K562 (cell line): ENCODE data around the gene CD79A. TPM values are rescaled to one million over a fixed set of nuclear protein-coding genes. Genes with fewer than 3 reads are reported as not detected.

ENCODE experiments used
- ELF2 ChIP-seq: fragments of 250-450 bp; sonication (Bioruptor Pico); IDR thresholded peaks from 2 replicates; pipeline ENCODE4 v1.5.0; 2021; ENCODE audit warnings: mild to moderate bottlenecking
- FOXA1 ChIP-seq: fragments of 450-650 bp; IDR thresholded peaks from 2 replicates; pipeline ENCODE4 v1.6.1; 2016; ENCODE audit warnings: mild to moderate bottlenecking, borderline replicate concordance
- NCOA6 ChIP-seq: fragments of 450-650 bp; IDR thresholded peaks from 2 replicates; pipeline ENCODE4 v1.6.1; 2017; ENCODE audit warnings: mild to moderate bottlenecking
- RCOR1 ChIP-seq, 2 experiments: IDR thresholded peaks; 2 replicates each; pipeline ENCODE4 v1.6.1; 2012; ENCODE audit warnings: low read depth in 2 of 2, low read length in 2 of 2, borderline replicate concordance in 1 of 2, improper control_type of control experiment in 1 of 2
- SRSF9 ChIP-seq: fragments of 200-400 bp; formaldehyde crosslinking; IDR thresholded peaks from 2 replicates; pipeline ENCODE4 v1.6.1; 2017; ENCODE audit warnings: low read depth, low read length, borderline replicate concordance
- ZBED1 ChIP-seq: IDR thresholded peaks from 2 replicates; pipeline ENCODE4 v1.6.1; 2014
- ZNF174 ChIP-seq: fragments of 250-450 bp; sonication (Bioruptor Pico); IDR thresholded peaks from 2 replicates; pipeline ENCODE4 v1.4.0; 2020; ENCODE audit warnings: mild to moderate bottlenecking
- ZNF696 ChIP-seq: fragments of 250-450 bp; sonication (Bioruptor Pico); conservative IDR thresholded peaks from 2 replicates; pipeline ENCODE4 v1.4.0; 2020; ENCODE audit warnings: mild to moderate bottlenecking, moderate library complexity
- polyA plus RNA-seq, 8 experiments: library from polyadenylated mRNA; depleted of rRNA in 4 of 8; stranded (reverse) in 5 of 8; unstranded in 3 of 8; fragments of >200 nt; fragmentation: Nextera tagmentation in 2 of 8; fragmentation: Illumina TruSeq in 1 of 8; extraction: Ambion mirVana in 2 of 8; extraction: Trizol in 1 of 8; gene quantifications; 2 replicates each; pipeline versions ENCODE4 v1.2.1 to v1.2.3, GENCODE V29; 2011 to 2014; ENCODE audit warnings: inconsistent platforms in 1 of 8, missing spikeins in 1 of 8
- total RNA-seq, 7 experiments: library from RNA; depleted of rRNA in 6 of 7; stranded (reverse); fragments of >200 nt in 6 of 7; fragmentation: Illumina TruSeq in 2 of 7; extraction: Trizol in 2 of 7; gene quantifications; 2 replicates each; pipeline versions ENCODE4 v1.2.1 to v1.2.3, GENCODE V29; 2011 to 2021; ENCODE audit warnings: low replicate concordance in 1 of 7
- TF ChIP-seq, protein P1 (sequence below): fragments of 200-800 bp; sonication (Bioruptor generic); IDR thresholded peaks from 2 replicates; pipeline ENCODE4 v1.6.1; 2017; ENCODE audit warnings: missing genetic modification characterization, missing compliant biosample characterization
- TF ChIP-seq, protein P2 (sequence below): sonication (generic); formaldehyde crosslinking; IDR thresholded peaks from 2 replicates; pipeline ENCODE4 v1.8.0; 2022; ENCODE audit warnings: mild to moderate bottlenecking, missing genetic modification reagents
- TF ChIP-seq, protein P3 (sequence below): fragments of 250-450 bp; sonication (Bioruptor Pico); IDR thresholded peaks from 2 replicates; pipeline ENCODE4 v1.4.0; 2020; ENCODE audit warnings: borderline replicate concordance
- TF ChIP-seq, protein P4 (sequence below): fragments of 200-600 bp; sonication (generic); IDR thresholded peaks from one replicate; pipeline ENCODE4 v1.6.1; 2012; ENCODE audit warnings: mild to moderate bottlenecking, low read depth, low read length, inconsistent platforms

The CD79A gene
- total and polyA plus RNA-seq, 9 of the 15 experiments (the other 6 are each of a cell fraction or from before 2014, with no cell fraction given), result 0.04 to 0.72 (median 0.17) TPM; not detected in 3

DNA sequence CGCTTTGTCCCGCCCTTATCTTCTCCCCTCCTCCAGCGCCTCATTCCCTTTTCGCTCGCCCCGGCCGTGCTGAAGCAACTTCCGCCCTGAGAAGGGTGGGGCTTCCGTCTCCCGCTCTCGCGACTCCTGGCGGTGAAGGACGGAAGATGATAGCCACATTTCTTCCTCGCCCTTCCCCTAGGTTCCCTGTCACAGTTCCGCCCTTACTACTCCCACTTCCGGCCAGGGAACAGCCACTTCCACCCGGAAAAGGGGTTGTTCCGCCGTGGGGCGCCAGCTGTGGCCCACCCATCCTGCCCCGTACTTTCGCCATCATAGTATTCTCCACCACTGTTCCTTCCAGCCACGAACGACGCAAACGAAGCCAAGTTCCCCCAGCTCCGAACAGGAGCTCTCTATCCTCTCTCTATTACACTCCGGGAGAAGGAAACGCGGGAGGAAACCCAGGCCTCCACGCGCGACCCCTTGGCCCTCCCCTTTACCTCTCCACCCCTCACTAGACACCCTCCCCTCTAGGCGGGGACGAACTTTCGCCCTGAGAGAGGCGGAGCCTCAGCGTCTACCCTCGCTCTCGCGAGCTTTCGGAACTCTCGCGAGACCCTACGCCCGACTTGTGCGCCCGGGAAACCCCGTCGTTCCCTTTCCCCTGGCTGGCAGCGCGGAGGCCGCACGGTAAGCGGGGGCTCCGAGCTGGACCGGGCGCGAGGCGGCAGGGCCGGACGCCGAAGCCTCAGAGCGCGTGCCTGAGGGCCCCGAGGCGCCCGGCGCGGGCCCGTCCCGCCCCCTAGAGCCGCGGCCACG, 17.3 kb upstream of the CD79A start, which contains the start of gene RPS19 (continued):
- TF ChIP-seq NCOA6 (no peak), ZNF174 (no peak; the same call in 1 of the 2 replicates), ZNF696 (CRISPR knock-in tag) (no peak), ELF2 (CRISPR knock-in tag) (peak; percentile 100), FOXA1 (no peak), SRSF9 (no peak), RCOR1 (IDR thresholded peaks at IDR 0.05; ENCODE audit: borderline replicate concordance in 1 of 2, low read depth in 2 of 2, low read length in 2 of 2) (peak; percentile 11 to 44; a peak in 1 of 4 replicates), ZBED1 (peak; percentile 49; the same call in 1 of the 2 replicates)
- TF ChIP-seq, protein P1, sequence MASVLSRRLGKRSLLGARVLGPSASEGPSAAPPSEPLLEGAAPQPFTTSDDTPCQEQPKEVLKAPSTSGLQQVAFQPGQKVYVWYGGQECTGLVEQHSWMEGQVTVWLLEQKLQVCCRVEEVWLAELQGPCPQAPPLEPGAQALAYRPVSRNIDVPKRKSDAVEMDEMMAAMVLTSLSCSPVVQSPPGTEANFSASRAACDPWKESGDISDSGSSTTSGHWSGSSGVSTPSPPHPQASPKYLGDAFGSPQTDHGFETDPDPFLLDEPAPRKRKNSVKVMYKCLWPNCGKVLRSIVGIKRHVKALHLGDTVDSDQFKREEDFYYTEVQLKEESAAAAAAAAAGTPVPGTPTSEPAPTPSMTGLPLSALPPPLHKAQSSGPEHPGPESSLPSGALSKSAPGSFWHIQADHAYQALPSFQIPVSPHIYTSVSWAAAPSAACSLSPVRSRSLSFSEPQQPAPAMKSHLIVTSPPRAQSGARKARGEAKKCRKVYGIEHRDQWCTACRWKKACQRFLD (CRISPR knock-in tag), result peak; percentile 87
- TF ChIP-seq, protein P2, sequence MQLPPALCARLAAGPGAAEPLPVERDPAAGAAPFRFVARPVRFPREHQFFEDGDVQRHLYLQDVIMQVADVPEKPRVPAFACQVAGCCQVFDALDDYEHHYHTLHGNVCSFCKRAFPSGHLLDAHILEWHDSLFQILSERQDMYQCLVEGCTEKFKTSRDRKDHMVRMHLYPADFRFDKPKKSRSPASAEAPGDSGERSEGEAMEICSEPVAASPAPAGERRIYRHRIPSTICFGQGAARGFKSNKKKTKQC, result peak; percentile 73; the same call in 1 of the 2 replicates
- TF ChIP-seq, protein P3, sequence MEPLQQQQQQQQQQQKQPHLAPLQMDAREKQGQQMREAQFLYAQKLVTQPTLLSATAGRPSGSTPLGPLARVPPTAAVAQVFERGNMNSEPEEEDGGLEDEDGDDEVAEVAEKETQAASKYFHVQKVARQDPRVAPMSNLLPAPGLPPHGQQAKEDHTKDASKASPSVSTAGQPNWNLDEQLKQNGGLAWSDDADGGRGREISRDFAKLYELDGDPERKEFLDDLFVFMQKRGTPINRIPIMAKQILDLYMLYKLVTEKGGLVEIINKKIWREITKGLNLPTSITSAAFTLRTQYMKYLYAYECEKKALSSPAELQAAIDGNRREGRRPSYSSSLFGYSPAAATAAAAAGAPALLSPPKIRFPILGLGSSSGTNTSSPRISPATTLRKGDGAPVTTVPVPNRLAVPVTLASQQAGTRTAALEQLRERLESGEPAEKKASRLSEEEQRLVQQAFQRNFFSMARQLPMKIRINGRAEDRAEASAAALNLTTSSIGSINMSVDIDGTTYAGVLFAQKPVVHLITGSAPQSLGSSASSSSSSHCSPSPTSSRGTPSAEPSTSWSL (CRISPR knock-in tag), result no peak; the same call in 1 of the 2 replicates
- TF ChIP-seq, protein P4, sequence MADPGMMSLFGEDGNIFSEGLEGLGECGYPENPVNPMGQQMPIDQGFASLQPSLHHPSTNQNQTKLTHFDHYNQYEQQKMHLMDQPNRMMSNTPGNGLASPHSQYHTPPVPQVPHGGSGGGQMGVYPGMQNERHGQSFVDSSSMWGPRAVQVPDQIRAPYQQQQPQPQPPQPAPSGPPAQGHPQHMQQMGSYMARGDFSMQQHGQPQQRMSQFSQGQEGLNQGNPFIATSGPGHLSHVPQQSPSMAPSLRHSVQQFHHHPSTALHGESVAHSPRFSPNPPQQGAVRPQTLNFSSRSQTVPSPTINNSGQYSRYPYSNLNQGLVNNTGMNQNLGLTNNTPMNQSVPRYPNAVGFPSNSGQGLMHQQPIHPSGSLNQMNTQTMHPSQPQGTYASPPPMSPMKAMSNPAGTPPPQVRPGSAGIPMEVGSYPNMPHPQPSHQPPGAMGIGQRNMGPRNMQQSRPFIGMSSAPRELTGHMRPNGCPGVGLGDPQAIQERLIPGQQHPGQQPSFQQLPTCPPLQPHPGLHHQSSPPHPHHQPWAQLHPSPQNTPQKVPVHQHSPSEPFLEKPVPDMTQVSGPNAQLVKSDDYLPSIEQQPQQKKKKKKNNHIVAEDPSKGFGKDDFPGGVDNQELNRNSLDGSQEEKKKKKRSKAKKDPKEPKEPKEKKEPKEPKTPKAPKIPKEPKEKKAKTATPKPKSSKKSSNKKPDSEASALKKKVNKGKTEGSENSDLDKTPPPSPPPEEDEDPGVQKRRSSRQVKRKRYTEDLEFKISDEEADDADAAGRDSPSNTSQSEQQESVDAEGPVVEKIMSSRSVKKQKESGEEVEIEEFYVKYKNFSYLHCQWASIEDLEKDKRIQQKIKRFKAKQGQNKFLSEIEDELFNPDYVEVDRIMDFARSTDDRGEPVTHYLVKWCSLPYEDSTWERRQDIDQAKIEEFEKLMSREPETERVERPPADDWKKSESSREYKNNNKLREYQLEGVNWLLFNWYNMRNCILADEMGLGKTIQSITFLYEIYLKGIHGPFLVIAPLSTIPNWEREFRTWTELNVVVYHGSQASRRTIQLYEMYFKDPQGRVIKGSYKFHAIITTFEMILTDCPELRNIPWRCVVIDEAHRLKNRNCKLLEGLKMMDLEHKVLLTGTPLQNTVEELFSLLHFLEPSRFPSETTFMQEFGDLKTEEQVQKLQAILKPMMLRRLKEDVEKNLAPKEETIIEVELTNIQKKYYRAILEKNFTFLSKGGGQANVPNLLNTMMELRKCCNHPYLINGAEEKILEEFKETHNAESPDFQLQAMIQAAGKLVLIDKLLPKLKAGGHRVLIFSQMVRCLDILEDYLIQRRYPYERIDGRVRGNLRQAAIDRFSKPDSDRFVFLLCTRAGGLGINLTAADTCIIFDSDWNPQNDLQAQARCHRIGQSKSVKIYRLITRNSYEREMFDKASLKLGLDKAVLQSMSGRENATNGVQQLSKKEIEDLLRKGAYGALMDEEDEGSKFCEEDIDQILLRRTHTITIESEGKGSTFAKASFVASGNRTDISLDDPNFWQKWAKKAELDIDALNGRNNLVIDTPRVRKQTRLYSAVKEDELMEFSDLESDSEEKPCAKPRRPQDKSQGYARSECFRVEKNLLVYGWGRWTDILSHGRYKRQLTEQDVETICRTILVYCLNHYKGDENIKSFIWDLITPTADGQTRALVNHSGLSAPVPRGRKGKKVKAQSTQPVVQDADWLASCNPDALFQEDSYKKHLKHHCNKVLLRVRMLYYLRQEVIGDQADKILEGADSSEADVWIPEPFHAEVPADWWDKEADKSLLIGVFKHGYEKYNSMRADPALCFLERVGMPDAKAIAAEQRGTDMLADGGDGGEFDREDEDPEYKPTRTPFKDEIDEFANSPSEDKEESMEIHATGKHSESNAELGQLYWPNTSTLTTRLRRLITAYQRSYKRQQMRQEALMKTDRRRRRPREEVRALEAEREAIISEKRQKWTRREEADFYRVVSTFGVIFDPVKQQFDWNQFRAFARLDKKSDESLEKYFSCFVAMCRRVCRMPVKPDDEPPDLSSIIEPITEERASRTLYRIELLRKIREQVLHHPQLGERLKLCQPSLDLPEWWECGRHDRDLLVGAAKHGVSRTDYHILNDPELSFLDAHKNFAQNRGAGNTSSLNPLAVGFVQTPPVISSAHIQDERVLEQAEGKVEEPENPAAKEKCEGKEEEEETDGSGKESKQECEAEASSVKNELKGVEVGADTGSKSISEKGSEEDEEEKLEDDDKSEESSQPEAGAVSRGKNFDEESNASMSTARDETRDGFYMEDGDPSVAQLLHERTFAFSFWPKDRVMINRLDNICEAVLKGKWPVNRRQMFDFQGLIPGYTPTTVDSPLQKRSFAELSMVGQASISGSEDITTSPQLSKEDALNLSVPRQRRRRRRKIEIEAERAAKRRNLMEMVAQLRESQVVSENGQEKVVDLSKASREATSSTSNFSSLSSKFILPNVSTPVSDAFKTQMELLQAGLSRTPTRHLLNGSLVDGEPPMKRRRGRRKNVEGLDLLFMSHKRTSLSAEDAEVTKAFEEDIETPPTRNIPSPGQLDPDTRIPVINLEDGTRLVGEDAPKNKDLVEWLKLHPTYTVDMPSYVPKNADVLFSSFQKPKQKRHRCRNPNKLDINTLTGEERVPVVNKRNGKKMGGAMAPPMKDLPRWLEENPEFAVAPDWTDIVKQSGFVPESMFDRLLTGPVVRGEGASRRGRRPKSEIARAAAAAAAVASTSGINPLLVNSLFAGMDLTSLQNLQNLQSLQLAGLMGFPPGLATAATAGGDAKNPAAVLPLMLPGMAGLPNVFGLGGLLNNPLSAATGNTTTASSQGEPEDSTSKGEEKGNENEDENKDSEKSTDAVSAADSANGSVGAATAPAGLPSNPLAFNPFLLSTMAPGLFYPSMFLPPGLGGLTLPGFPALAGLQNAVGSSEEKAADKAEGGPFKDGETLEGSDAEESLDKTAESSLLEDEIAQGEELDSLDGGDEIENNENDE, result no peak
